Endothelial cell of umbilical vein (primary cell): Measurements from ENCODE around the gene SEC22A. TPM values are rescaled to one million over a fixed set of nuclear protein-coding genes. Genes with fewer than 3 reads are reported as not detected.

Experiments used
- BruUV-seq: library from RNA; stranded (reverse); fragments of 400-500 nt; replicated peaks from 2 replicates; lab custom pipeline; 2021; lab: Mats Ljungman, UMichigan
- CTCF ChIA-PET: fragments of 300-600, 350-600 bp; sonication (Branson Sonifier 250); formaldehyde crosslinking; loops from one replicate; lab custom pipeline; 2021; ENCODE audit warnings: antibody characterized with exemption, inconsistent platforms; lab: Charles Lee
- POLR2A ChIA-PET: fragments of 300-600, 350-600 bp; sonication (Branson Sonifier 250); formaldehyde crosslinking; loops from one replicate; lab custom pipeline; 2021; ENCODE audit warnings: antibody characterized with exemption, inconsistent platforms; lab: Charles Lee
- DNase-seq: peaks from one replicate; pipeline ENCODE4 v3.0.0-alpha.2; 2011; ENCODE audit warnings: low read depth, low spot score
- FAIRE-seq: peaks from 2 replicates; lab custom pipeline; 2011; peaks lifted over from hg19 to GRCh38; lab: Jason Lieb, UNC
- H2AFZ ChIP-seq: 2 replicates; pipeline ENCODE4 v1.6.0; 2012; ENCODE audit warnings: low read depth, low read length, control low read depth, inconsistent platforms
- H3K27ac ChIP-seq: 2 replicates; pipeline ENCODE4 v1.5.1; 2011; ENCODE audit warnings: low read depth, mild to moderate bottlenecking, control low read depth, low read length, moderate library complexity; ENCODE audit not compliant: insufficient read depth
- H3K27me3 ChIP-seq, 2 experiments: 2 replicates each; pipeline versions ENCODE4 v1.6.0 to v1.6.1; 2011; ENCODE audit warnings: low read length in 2 of 2, mixed read lengths in 1 of 2; ENCODE audit not compliant: control insufficient read depth in 2 of 2, insufficient read depth in 2 of 2
- H3K36me3 ChIP-seq, 2 experiments: 2 replicates in 1 of 2; 3 replicates in 1 of 2; pipeline ENCODE4 v1.5.1; 2011; ENCODE audit warnings: low read length in 2 of 2, mild to moderate bottlenecking in 1 of 2, moderate library complexity in 1 of 2; ENCODE audit not compliant: control insufficient read depth in 2 of 2, insufficient read depth in 2 of 2; ENCODE audit errors: extremely low read depth in 1 of 2
- H3K4me1 ChIP-seq: 3 replicates; pipeline ENCODE4 v1.5.1; 2011; ENCODE audit warnings: mild to moderate bottlenecking, low read length; ENCODE audit not compliant: control insufficient read depth, insufficient read depth; ENCODE audit errors: extremely low read depth
- H3K4me2 ChIP-seq: 2 replicates; pipeline ENCODE4 v1.6.1; 2011; ENCODE audit warnings: low read length, control low read depth, mixed read lengths; ENCODE audit not compliant: insufficient read depth
- H3K4me3 ChIP-seq, 3 experiments: fragments of 200-600 bp in 1 of 3; sonication (generic), shearing (Covaris generic) in 1 of 3; replicated peaks in 1 of 3; 2 replicates each; pipeline ENCODE4 v1.5.1; 2011 to 2016; ENCODE audit warnings: control low read depth in 3 of 3, low read length in 3 of 3, mild to moderate bottlenecking in 2 of 3, inconsistent platforms in 1 of 3, low read depth in 1 of 3, moderate library complexity in 1 of 3; ENCODE audit not compliant: insufficient read depth in 1 of 3
- H3K79me2 ChIP-seq: 2 replicates; pipeline ENCODE4 v1.6.0; 2012; ENCODE audit warnings: low read length, inconsistent platforms; ENCODE audit not compliant: control insufficient read depth, insufficient read depth
- H3K9ac ChIP-seq: replicated peaks from 2 replicates; pipeline ENCODE3; 2011; ENCODE audit warnings: low read length, control low read depth; ENCODE audit not compliant: insufficient read depth; ENCODE audit errors: extremely low read depth
- H3K9me1 ChIP-seq: replicated peaks from 3 replicates; pipeline ENCODE4 v1.6.0; 2011; ENCODE audit warnings: mild to moderate bottlenecking, low read length; ENCODE audit not compliant: control insufficient read depth, insufficient read depth; ENCODE audit errors: extremely low read depth
- H3K9me3 ChIP-seq: replicated peaks from 2 replicates; pipeline ENCODE4 v1.5.1; 2012; ENCODE audit warnings: low read length, inconsistent platforms; ENCODE audit not compliant: control insufficient read depth, insufficient read depth
- H4K20me1 ChIP-seq: replicated peaks from 2 replicates; pipeline ENCODE3; 2011; ENCODE audit warnings: mild to moderate bottlenecking, low read length; ENCODE audit not compliant: control insufficient read depth, insufficient read depth; ENCODE audit errors: extremely low read depth
- CTCF ChIP-seq, 2 donors: IDR thresholded peaks; 1 replicate in 1 of 2; 2 replicates in 1 of 2; pipeline ENCODE4 v1.5.1; 2011; ENCODE audit warnings: low read length in 2 of 2, mild to moderate bottlenecking in 2 of 2, moderate library complexity in 2 of 2, control low read depth in 1 of 2, inconsistent platforms in 1 of 2, low read depth in 1 of 2; ENCODE audit not compliant: insufficient read depth in 1 of 2; ENCODE audit errors: extremely low read depth in 1 of 2
- EZH2 ChIP-seq: IDR thresholded peaks from 2 replicates; pipeline ENCODE4 v1.6.1; 2012; ENCODE audit warnings: borderline replicate concordance, low read depth, mild to moderate bottlenecking, moderate library complexity, low read length, inconsistent platforms; ENCODE audit not compliant: severe bottlenecking
- FOS ChIP-seq: IDR thresholded peaks from 2 replicates; pipeline ENCODE4 v1.6.1; 2011; ENCODE audit warnings: mild to moderate bottlenecking, low read length, moderate library complexity, borderline replicate concordance; ENCODE audit not compliant: insufficient read depth
- GATA2 ChIP-seq: IDR thresholded peaks from 2 replicates; pipeline ENCODE4 v1.7.0; 2011; ENCODE audit warnings: low read depth, mild to moderate bottlenecking, moderate library complexity, mixed read lengths, low read length; ENCODE audit not compliant: insufficient read length, insufficient read depth
- JUN ChIP-seq: IDR thresholded peaks from 2 replicates; pipeline ENCODE4 v1.6.1; 2011; ENCODE audit warnings: borderline replicate concordance, low read depth; ENCODE audit not compliant: insufficient read length, insufficient read depth
- MYC ChIP-seq: IDR thresholded peaks from one replicate; pipeline ENCODE4 v1.6.1; 2011; ENCODE audit warnings: mild to moderate bottlenecking, low read depth, low read length
- POLR2A ChIP-seq: IDR thresholded peaks from 2 replicates; pipeline ENCODE4 v1.6.1; 2012; ENCODE audit warnings: low read depth, mild to moderate bottlenecking, control low read depth, low read length
- POLR2AphosphoS5 ChIP-seq: IDR thresholded peaks from 2 replicates; pipeline ENCODE4 v1.6.1; 2012; ENCODE audit warnings: low read depth, mild to moderate bottlenecking, control low read depth, low read length, moderate library complexity; ENCODE audit not compliant: insufficient read depth
- dilution Hi-C: fragments of 300-500 bp; cut with MboI; formaldehyde crosslinking; loops from one replicate; pipeline ENCODE4 v1.15.0; 2019; ENCODE audit warnings: low sequenced_read_pairs; ENCODE audit not compliant: extremely low pct_ligation_motif_present
- intact Hi-C: fragments of 100-400 bp; cut with micrococcal nuclease; formaldehyde crosslinking; loops from one replicate; pipeline ENCODE4 v1.10.0; 2022
- polyA plus RNA-seq, 4 experiments: library from polyadenylated mRNA; depleted of rRNA in 3 of 4; stranded (reverse) in 3 of 4; unstranded in 1 of 4; fragments of >200 nt; gene quantifications; 2 replicates each; pipeline versions ENCODE4 v1.2.1 to v1.2.3, GENCODE V29; 2011 to 2012; ENCODE audit warnings: missing spikeins in 1 of 4
- total RNA-seq: library from RNA; stranded (reverse); gene quantifications from 2 replicates; pipeline ENCODE4 v1.2.3, GENCODE V29; 2021
- TF ChIP-seq, protein P1 (sequence below): IDR thresholded peaks from 2 replicates; pipeline ENCODE4 v1.6.1; 2011; ENCODE audit not compliant: insufficient read depth, insufficient read length

The SEC22A gene
- total and polyA plus RNA-seq, 2 donors (not counting 3 experiments of a cell fraction or from before 2014, with no cell fraction given) = 20.1 to 26.8 TPM

DNA sequence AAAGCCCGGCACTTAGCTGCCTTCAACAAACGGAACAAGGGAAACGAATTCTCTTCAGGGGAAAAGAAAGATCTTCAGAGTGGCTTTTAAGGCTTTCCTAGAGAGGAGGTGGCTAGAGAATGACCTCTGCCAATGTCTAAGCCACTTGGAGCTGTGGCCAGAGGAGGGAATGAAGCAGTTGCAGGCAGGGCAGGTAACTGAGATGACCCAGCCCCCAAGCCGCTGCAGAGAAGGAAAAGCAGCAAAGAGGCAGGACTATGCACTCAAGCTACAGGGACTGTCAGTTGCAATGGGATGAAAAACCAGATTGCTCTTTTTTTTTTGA lies 113.5 kb downstream of the SEC22A start:
- intact Hi-C loops = no loop called here
- Histone ChIP-seq H3K27me3 (peaks cover 5 to 8% of the 10 kb centered on the region in 2 experiments), H3K9me1 (no peaks in the 10 kb centered on the region), H3K79me2 (no peaks in the 10 kb centered on the region), H3K9ac (no peak overlapping the region), H3K9me3 (no peaks in the 10 kb centered on the region), H4K20me1 (no peaks in the 10 kb centered on the region), H3K36me3 (no peaks in the 10 kb centered on the region), H3K27ac (no peak overlapping the region), H3K4me1 (no peaks in the 10 kb centered on the region), H3K4me2 (no peak overlapping the region), H2AFZ (no peak overlapping the region), H3K4me3 (no peak overlapping the region)
- TF ChIP-seq JUN (no peak), FOS (no peak), POLR2AphosphoS5 (no peak), POLR2A (no peak), GATA2 (no peak), MYC (no peak), CTCF (IDR thresholded peaks at IDR 0.05; ENCODE audit: extremely low read depth in 1 of 2, insufficient read depth in 1 of 2, low read depth in 1 of 2, low read length in 2 of 2) (no peak), EZH2 (no peak)
- TF ChIP-seq, protein P1, sequence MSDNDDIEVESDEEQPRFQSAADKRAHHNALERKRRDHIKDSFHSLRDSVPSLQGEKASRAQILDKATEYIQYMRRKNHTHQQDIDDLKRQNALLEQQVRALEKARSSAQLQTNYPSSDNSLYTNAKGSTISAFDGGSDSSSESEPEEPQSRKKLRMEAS = no peak
- ChIA-PET CTCF (no interaction called here), POLR2A (no interaction called here)
- FAIRE-seq = no peak
- dilution Hi-C loops = no loop called here
- DNase-seq = no peak
- BruUV-seq = no TSS peak
